Muscle layer of colon (tissue), 2 donors: ENCODE results near the gene SDCBP2.
"Not testable (repeated sequence)": the region's sequence is repeated elsewhere in the genome, so short reads cannot be mapped to it uniquely, and the experiment has no call there.

ENCODE experiments used
- H3K27ac ChIP-seq: one replicate; pipeline ENCODE4 v1.7.0; 2013; ENCODE audit warnings: low read depth, mild to moderate bottlenecking, low read length, moderate library complexity
- H3K27me3 ChIP-seq, 2 donors: one replicate each; pipeline ENCODE4 v1.7.0; 2013; ENCODE audit warnings: low read length in 2 of 2, mild to moderate bottlenecking in 2 of 2; ENCODE audit not compliant: insufficient read depth in 2 of 2, control insufficient read depth in 1 of 2
- H3K36me3 ChIP-seq: one replicate; pipeline ENCODE4 v1.7.0; 2013; ENCODE audit warnings: mild to moderate bottlenecking, low read length; ENCODE audit not compliant: insufficient read depth
- H3K4me1 ChIP-seq: one replicate; pipeline ENCODE4 v1.7.0; 2013; ENCODE audit warnings: mild to moderate bottlenecking, low read length; ENCODE audit not compliant: insufficient read depth
- H3K4me3 ChIP-seq, 2 donors: one replicate each; pipeline ENCODE4 v1.7.0; 2013; ENCODE audit warnings: low read length in 2 of 2, low read depth in 1 of 2, mild to moderate bottlenecking in 1 of 2, moderate library complexity in 1 of 2
- H3K9ac ChIP-seq: one replicate; pipeline ENCODE4 v1.7.0; 2013; ENCODE audit warnings: low read length
- H3K9me3 ChIP-seq: one replicate; pipeline ENCODE4 v1.7.0; 2013; ENCODE audit warnings: mild to moderate bottlenecking, low read length
- donor health status: abdominal sarcoma.
- donor health status: Adenocarcinoma of cecum.

Gene SDCBP2

DNA sequence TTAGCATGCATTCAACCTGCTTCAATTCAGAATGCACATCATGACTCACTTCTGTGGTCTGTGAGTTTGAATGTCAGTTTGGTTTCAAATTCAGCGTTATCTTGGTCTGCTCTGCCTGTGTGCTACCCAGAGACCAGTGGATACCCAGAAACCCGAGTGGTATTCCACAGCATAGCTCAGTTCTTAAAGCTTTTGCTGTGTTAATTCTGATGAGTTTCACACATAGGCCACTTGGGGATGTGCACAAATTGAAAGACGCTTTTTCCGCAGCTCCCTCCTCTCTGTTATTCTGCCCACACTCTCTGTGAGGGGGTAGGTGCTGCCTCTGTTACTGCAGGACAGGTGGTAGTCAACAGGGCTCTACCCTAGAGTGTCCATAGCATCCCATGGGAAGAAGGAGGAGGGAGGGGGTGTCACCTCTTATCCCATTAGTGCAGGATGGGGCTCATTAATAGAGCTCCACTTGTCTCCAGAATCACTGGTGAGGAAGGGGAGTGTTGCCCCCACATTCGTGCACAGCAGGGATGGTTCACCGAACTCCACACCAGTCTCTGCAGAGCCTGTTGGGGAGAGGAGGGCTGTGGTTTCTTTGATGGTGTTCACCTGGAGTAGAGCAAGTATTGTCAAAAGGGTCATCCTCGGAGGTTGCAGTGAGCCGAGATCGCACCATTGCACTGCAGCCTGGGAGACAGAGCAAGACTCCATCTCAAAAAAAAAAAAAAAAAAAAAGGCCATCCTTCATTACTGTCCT is 29.2 kb upstream of the SDCBP2 start:
- Histone ChIP-seq H3K4me1 (no peaks in the 10 kb centered on the region), H3K27me3 (no peaks in the 10 kb centered on the region), H3K9ac (no peak overlapping the region), H3K36me3 (peaks cover 19% of the 10 kb centered on the region), H3K4me3 (no peak overlapping the region), H3K27ac (no peak overlapping the region), H3K9me3 (no peaks in the 10 kb centered on the region)

- peaks cover 13% of the 10 kb centered on the region for H3K36me3 ChIP-seq
- H3K27ac ChIP-seq: no peak overlapping the region
- H3K4me3 ChIP-seq: no peak overlapping the region
- H3K9me3 ChIP-seq: peaks cover 2% of the 10 kb centered on the region
- no peak overlapping the region for H3K9ac ChIP-seq
- no peaks in the 10 kb centered on the region for H3K4me1 ChIP-seq
- H3K27me3 ChIP-seq: no peaks in the 10 kb centered on the region
Observed at GRCh38 chr20:1353956-1354355, 25.0 kb upstream of the SDCBP2 start.

- H3K4me1 ChIP-seq: no peaks in the 10 kb centered on the region
- H3K9me3 ChIP-seq: peaks cover 4% of the 10 kb centered on the region
- H3K9ac ChIP-seq: no peak overlapping the region
- no peaks in the 10 kb centered on the region for H3K36me3 ChIP-seq
- no peak overlapping the region for H3K4me3 ChIP-seq
- no peak overlapping the region for H3K27ac ChIP-seq
- H3K27me3 ChIP-seq: no peaks in the 10 kb centered on the region
Observed at GRCh38 chr20:1346315-1346969, 17.5 kb upstream of the SDCBP2 start.

GRCh38 chr20:1345756-1346093 is 16.8 kb upstream of the SDCBP2 start:
- H3K27ac ChIP-seq: no peak overlapping the region
- no peak overlapping the region for H3K9ac ChIP-seq
- H3K4me3 ChIP-seq: no peak overlapping the region
- H3K9me3 ChIP-seq: peaks cover 4% of the 10 kb centered on the region
- no peaks in the 10 kb centered on the region for H3K36me3 ChIP-seq
- H3K27me3 ChIP-seq: no peaks in the 10 kb centered on the region
- H3K4me1 ChIP-seq: no peaks in the 10 kb centered on the region

DNA sequence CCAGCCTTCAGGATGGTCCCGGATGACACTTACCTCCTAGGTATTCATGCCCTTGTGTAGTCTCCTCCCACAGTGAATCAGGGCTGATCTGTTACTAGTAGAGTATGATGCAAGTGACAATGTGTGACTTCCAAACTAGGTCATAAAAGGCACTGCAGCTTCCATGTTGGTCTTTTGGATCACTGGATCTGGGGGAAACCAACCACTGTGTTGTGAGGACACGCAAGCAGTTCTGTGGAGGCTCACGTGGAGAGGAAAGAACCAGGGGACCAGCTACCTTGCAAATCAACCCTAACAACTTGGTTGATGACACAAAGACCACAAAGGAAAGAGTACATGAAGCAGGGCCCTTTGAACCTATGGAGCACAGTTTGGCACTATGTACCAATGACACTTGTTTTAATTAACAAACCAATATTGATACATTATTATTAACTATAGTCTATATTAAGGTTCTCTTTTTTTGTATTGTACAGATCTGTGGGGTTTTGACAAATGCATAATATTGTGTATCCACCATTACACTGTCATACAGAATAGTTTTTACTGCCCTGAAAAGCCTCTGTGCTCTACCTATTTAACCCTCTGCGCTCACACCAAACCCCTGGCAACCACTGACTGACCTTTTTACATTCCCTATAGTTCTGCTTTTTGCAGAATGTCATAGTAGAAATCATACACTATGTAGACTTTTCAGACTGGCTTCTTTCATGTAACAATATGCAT is 16.3 kb upstream of the SDCBP2 start:
- H3K9me3 ChIP-seq: peaks cover 4% of the 10 kb centered on the region

DNA sequence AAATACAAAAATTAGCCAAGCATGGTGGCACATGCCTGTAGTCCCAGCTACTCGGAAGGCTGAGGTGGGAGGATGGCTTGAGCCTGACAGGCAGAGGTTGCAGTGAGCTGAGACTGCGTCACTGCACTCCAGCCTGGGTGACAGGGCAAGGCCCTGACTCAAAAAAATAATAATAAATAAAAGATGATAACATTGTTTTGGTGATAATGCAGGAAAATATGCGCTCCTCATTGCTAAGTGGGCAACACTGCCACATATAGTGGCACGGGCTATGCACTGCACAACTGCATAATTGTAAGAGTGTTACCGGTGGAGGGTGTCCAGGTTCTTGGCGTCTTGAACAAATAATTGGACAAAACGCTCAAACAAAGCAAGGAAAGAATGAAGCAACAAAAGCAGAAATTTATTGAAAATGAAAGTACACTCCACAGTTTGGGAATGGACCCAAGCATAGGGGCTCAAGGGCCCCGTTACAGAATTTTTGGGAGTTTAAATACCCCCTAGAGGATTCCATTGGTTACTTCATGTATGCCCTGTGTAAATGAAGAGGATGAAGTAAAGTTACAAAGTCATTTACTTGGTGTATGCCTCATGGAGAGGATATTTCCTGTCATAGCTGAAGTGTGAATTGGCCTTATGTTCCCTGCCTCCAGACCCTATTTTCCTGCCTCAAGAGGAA is 14.6 kb upstream of the SDCBP2 start:
- not testable (repeated sequence) for H3K4me3 ChIP-seq, H3K27ac ChIP-seq

More for the DNA sequence above, 16.3 kb upstream of the SDCBP2 start:
- Histone ChIP-seq H3K4me3 (no peak overlapping the region), H3K4me1 (no peaks in the 10 kb centered on the region), H3K27ac (no peak overlapping the region), H3K9ac (no peak overlapping the region), H3K36me3 (no peaks in the 10 kb centered on the region), H3K27me3 (no peaks in the 10 kb centered on the region)

DNA sequence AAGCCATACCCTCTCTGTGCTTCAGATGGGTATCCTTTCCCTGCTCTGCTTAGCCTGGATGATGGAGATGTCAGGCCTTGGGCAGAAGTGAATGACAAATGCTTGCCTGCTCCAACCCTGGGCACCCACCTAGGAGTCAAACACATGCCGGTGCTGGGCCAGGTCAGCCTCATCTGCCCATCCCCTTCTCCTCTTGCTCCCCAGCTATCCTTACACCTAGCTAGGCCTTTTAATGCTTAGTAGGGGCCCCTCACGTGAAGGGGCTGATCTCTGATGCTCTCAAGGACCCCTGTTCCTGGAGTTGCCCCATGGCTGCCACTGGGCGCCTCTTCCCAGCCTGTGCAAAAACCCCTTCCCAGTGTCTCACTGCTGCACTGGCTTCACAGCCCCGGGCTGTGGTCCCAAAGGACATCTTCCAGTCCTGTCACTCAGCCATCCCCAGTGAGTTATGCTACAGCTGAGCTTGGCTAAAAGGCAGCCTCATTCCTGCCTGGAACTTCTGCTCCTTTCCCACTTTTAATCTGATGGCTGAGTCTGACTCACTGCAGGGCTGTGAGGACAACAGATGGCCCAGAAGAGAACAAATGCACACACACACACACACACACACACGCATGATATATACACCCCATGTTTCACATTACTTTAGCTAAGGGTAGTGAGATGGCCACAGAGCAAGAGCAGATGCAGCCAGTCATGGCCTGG is 12.8 kb upstream of the SDCBP2 start:
- Histone ChIP-seq H3K4me1 (peaks cover 9% of the 10 kb centered on the region), H3K27me3 (no peaks in the 10 kb centered on the region), H3K4me3 (no peak overlapping the region), H3K27ac (no peak overlapping the region), H3K9ac (no peak overlapping the region), H3K9me3 (no peaks in the 10 kb centered on the region), H3K36me3 (no peaks in the 10 kb centered on the region)

More for the DNA sequence above, 14.6 kb upstream of the SDCBP2 start:
- not testable (repeated sequence) for H3K9ac ChIP-seq, H3K27me3 ChIP-seq, H3K36me3 ChIP-seq, H3K4me1 ChIP-seq, H3K9me3 ChIP-seq

- no peaks in the 10 kb centered on the region for H3K27me3 ChIP-seq
- H3K27ac ChIP-seq: no peak overlapping the region
- H3K9ac ChIP-seq: no peak overlapping the region
- H3K4me3 ChIP-seq: no peak overlapping the region
- H3K36me3 ChIP-seq: no peaks in the 10 kb centered on the region
- peaks cover 12% of the 10 kb centered on the region for H3K4me1 ChIP-seq
- no peaks in the 10 kb centered on the region for H3K9me3 ChIP-seq
Observed at GRCh38 chr20:1338801-1339200, 9.9 kb upstream of the SDCBP2 start.

GRCh38 chr20:1338096-1338495 is 9.2 kb upstream of the SDCBP2 start:
- Histone ChIP-seq H3K9ac (no peak overlapping the region), H3K27ac (no peak overlapping the region), H3K27me3 (no peaks in the 10 kb centered on the region), H3K4me3 (no peak overlapping the region), H3K9me3 (no peaks in the 10 kb centered on the region), H3K4me1 (peaks cover 12% of the 10 kb centered on the region), H3K36me3 (peaks cover 1% of the 10 kb centered on the region)

DNA sequence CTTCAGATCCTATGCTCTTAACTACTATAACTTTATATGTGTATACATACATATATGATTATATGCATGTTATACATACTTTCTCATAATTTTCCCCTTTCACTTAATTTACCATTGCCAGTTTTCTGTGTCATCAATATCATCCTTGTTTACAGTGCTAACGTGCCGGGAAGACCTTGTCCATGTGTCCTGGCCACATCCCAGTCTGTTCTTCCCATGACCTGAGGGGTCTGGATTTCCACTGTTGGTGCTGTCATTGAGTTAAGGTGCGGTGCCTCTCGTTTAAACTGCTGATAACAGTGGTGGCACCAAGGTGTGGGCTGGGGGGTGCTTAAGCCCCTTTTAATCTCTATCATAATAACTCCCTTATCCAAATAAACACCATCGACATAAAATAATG is 8.5 kb upstream of the SDCBP2 start:
- Histone ChIP-seq H3K4me1 (peaks cover 12% of the 10 kb centered on the region), H3K9ac (no peak overlapping the region), H3K27me3 (no peaks in the 10 kb centered on the region), H3K36me3 (peaks cover 4% of the 10 kb centered on the region), H3K4me3 (no peak overlapping the region), H3K9me3 (no peaks in the 10 kb centered on the region), H3K27ac (no peak overlapping the region)
